Stimulated activated CD8-positive, alpha-beta memory T cell treated with anti-CD3 and anti-CD28 coated beads, Interleukin-7, amount 100 ng/mL, for 1 hour (primary cell): Measurements from ENCODE around the gene ORC4.

ENCODE experiments used
- DNase-seq, 2 donors: peaks; one replicate each; pipeline ENCODE4 v3.0.0-alpha.2; 2020; ENCODE audit warnings: low read depth in 2 of 2

ORC4 gene

GRCh38 chr2:148020111-148021058, at the start of gene ORC4:
ORC4 (minus strand) TSS chr2:148020737; CDS start chr2:147975958, 44,779 bp downstream.
- peak; percentile 91 to 94 for DNase-seq

- DNase-seq: no peak
Observed at GRCh38 chr2:148067801-148068200, 47.3 kb upstream of the ORC4 start.

GRCh38 chr2:148065936-148066335, 45.4 kb upstream of the ORC4 start:
- no peak for DNase-seq

GRCh38 chr2:148063633-148064032, 43.1 kb upstream of the ORC4 start:
- no peak for DNase-seq

- no peak for DNase-seq
Observed at GRCh38 chr2:148058641-148059040, 38.1 kb upstream of the ORC4 start.

- no peak for DNase-seq
Observed at GRCh38 chr2:148052687-148053086, 32.1 kb upstream of the ORC4 start.

GRCh38 chr2:148049284-148049683, 28.7 kb upstream of the ORC4 start:
- DNase-seq: no peak

- no peak for DNase-seq
Observed at GRCh38 chr2:148048475-148049221, 28.1 kb upstream of the ORC4 start.

GRCh38 chr2:148046802-148047201, 26.3 kb upstream of the ORC4 start:
- DNase-seq: no peak

GRCh38 chr2:148044322-148044721, 23.8 kb upstream of the ORC4 start:
- no peak for DNase-seq

GRCh38 chr2:148042219-148042618, 21.7 kb upstream of the ORC4 start:
- no peak for DNase-seq

- DNase-seq: no peak
Observed at GRCh38 chr2:148039783-148040182, 19.2 kb upstream of the ORC4 start.

- no peak for DNase-seq
Observed at GRCh38 chr2:148032215-148032614, 11.7 kb upstream of the ORC4 start.

GRCh38 chr2:148031152-148031551, 10.6 kb upstream of the ORC4 start:
- DNase-seq: no peak

GRCh38 chr2:148028781-148029180, 8.2 kb upstream of the ORC4 start:
- no peak for DNase-seq

- DNase-seq: no peak
Observed at GRCh38 chr2:148027822-148028221, 7.3 kb upstream of the ORC4 start.

GRCh38 chr2:148026573-148026972, 6.0 kb upstream of the ORC4 start:
- DNase-seq: no peak

GRCh38 chr2:148023861-148024260, 3.3 kb upstream of the ORC4 start:
- DNase-seq: no peak

GRCh38 chr2:148022882-148023281, 2.3 kb upstream of the ORC4 start:
- no peak for DNase-seq

- DNase-seq: no peak
Observed at GRCh38 chr2:148022351-148022750, 1.8 kb upstream of the ORC4 start.

- no peak for DNase-seq
Observed at GRCh38 chr2:148021886-148022285, 1.3 kb upstream of the ORC4 start.

- DNase-seq: peak; percentile 20
Observed at GRCh38 chr2:148021059-148021861, 723 bp upstream of the ORC4 start, which contains the start of gene MBD5. MBD5 (plus strand) TSS chr2:148021091.
